Neural cell (in vitro differentiated cells): ENCODE measurements around the gene USP15. TPM values are rescaled to one million over a fixed set of nuclear protein-coding genes. Genes with fewer than 3 reads are reported as not detected.
A peak's percentile ranks its signal among the peaks of the same experiment; 100 is the strongest.

ENCODE experiments used
- H2AFZ ChIP-seq: fragments of 200-600, 300-800 bp; sonication (generic), shearing (Covaris generic); 2 replicates; pipeline ENCODE4 v1.6.0; 2014; ENCODE audit warnings: low read depth, mild to moderate bottlenecking, antibody characterized with exemption, low read length, moderate library complexity
- H3F3A ChIP-seq: fragments of 200-600 bp; shearing (Covaris generic); 2 replicates; pipeline ENCODE4 v1.6.1; 2016; ENCODE audit warnings: mild to moderate bottlenecking, moderate library complexity, mixed read lengths, antibody characterized with exemption, low read length; ENCODE audit not compliant: insufficient read depth, poor library complexity, severe bottlenecking
- H3K27ac ChIP-seq: fragments of 200-600, 300-800 bp; sonication (generic), shearing (Covaris generic); 2 replicates; pipeline ENCODE4 v1.5.1; 2014; ENCODE audit warnings: mild to moderate bottlenecking, low read length, moderate library complexity
- H3K27me3 ChIP-seq: fragments of 300-800, 200-600 bp; sonication (generic), shearing (Covaris generic); 2 replicates; pipeline ENCODE4 v1.6.0; 2014; ENCODE audit warnings: mild to moderate bottlenecking, low read depth, low read length, moderate library complexity; ENCODE audit not compliant: insufficient read depth
- H3K36me3 ChIP-seq: fragments of 300-800, 200-600 bp; sonication (generic), shearing (Covaris generic); 2 replicates; pipeline ENCODE4 v1.5.1; 2014; ENCODE audit warnings: mild to moderate bottlenecking, antibody characterized with exemption, low read length, moderate library complexity; ENCODE audit not compliant: insufficient read depth
- H3K4me2 ChIP-seq: fragments of 300-800, 200-600 bp; sonication (generic), shearing (Covaris generic); 2 replicates; pipeline ENCODE4 v1.6.0; 2014; ENCODE audit warnings: mild to moderate bottlenecking, low read length
- H3K4me3 ChIP-seq: fragments of 300-800, 200-600 bp; sonication (generic), shearing (Covaris generic); 2 replicates; pipeline ENCODE4 v1.5.1; 2014; ENCODE audit warnings: mild to moderate bottlenecking, low read length, moderate library complexity
- H3K79me2 ChIP-seq: fragments of 200-600 bp; shearing (Covaris generic); replicated peaks from 2 replicates; pipeline ENCODE4 v1.6.0; 2014; ENCODE audit warnings: mild to moderate bottlenecking, low read length, moderate library complexity; ENCODE audit not compliant: insufficient read depth
- H3K9ac ChIP-seq: fragments of 300-800, 200-600 bp; sonication (generic), shearing (Covaris generic); 2 replicates; pipeline ENCODE4 v1.6.1; 2016; ENCODE audit warnings: mild to moderate bottlenecking, low read length, mixed read lengths
- H3K9me2 ChIP-seq: fragments of 200-600 bp; shearing (Covaris generic); 2 replicates; pipeline ENCODE4 v1.6.1; 2016; ENCODE audit warnings: mild to moderate bottlenecking, low read length, mixed read lengths; ENCODE audit not compliant: insufficient read depth
- H3K9me3 ChIP-seq: fragments of 200-600, 300-800 bp; sonication (generic), shearing (Covaris generic); 2 replicates; pipeline ENCODE4 v1.6.1; 2016; ENCODE audit warnings: mild to moderate bottlenecking, mixed run types, low read length, moderate library complexity, mixed read lengths
- H4K20me1 ChIP-seq: fragments of 200-600 bp; shearing (Covaris generic); 2 replicates; pipeline ENCODE4 v1.6.1; 2016; ENCODE audit warnings: mild to moderate bottlenecking, mixed run types; ENCODE audit not compliant: insufficient read depth
- CTCF ChIP-seq: fragments of 450-650 bp; IDR thresholded peaks from 2 replicates; pipeline ENCODE4 v1.5.1; 2014; ENCODE audit warnings: antibody characterized with exemption, mild to moderate bottlenecking, moderate library complexity; ENCODE audit not compliant: poor library complexity, severe bottlenecking
- EP300 ChIP-seq: fragments of 450-650 bp; conservative IDR thresholded peaks from 2 replicates; pipeline ENCODE4 v1.6.1; 2014; ENCODE audit warnings: antibody characterized with exemption, mild to moderate bottlenecking, moderate library complexity; ENCODE audit not compliant: poor library complexity, severe bottlenecking
- EZH2 ChIP-seq: fragments of 200-600, 300-800 bp; shearing (Covaris generic), sonication (generic); IDR thresholded peaks from 2 replicates; pipeline ENCODE4 v1.6.1; 2014; ENCODE audit warnings: antibody characterized with exemption, low read length, borderline replicate concordance, mild to moderate bottlenecking; ENCODE audit not compliant: insufficient read depth, poor library complexity, severe bottlenecking
- MXI1 ChIP-seq: fragments of 450-650 bp; conservative IDR thresholded peaks from 2 replicates; pipeline ENCODE4 v1.6.1; 2014; ENCODE audit warnings: antibody characterized with exemption, mild to moderate bottlenecking; ENCODE audit not compliant: poor library complexity, severe bottlenecking
- POLR2AphosphoS5 ChIP-seq: IDR thresholded peaks from 2 replicates; pipeline ENCODE4 v1.6.1; 2012
- RAD21 ChIP-seq: fragments of 450-650 bp; conservative IDR thresholded peaks from 2 replicates; pipeline ENCODE4 v1.6.1; 2014; ENCODE audit warnings: antibody characterized with exemption, mild to moderate bottlenecking, moderate library complexity
- REST ChIP-seq: IDR thresholded peaks from 2 replicates; pipeline ENCODE4 v1.6.1; 2012; ENCODE audit warnings: borderline replicate concordance
- SMC3 ChIP-seq: fragments of 450-650 bp; conservative IDR thresholded peaks from 2 replicates; pipeline ENCODE4 v1.6.1; 2014; ENCODE audit warnings: antibody characterized with exemption, mild to moderate bottlenecking, moderate library complexity; ENCODE audit not compliant: poor library complexity
- TAF1 ChIP-seq: IDR thresholded peaks from 2 replicates; pipeline ENCODE4 v1.6.1; 2012; ENCODE audit warnings: low read depth
- polyA minus RNA-seq: library from RNA; depleted of rRNA, polyadenylated mRNA; stranded (reverse); fragments of >200 nt; gene quantifications from 2 replicates; pipeline ENCODE4 v1.2.3, GENCODE V29; 2014
- polyA plus RNA-seq: library from polyadenylated mRNA; depleted of rRNA; stranded (reverse); fragments of >200 nt; gene quantifications from 2 replicates; pipeline ENCODE4 v1.2.3, GENCODE V29; 2014

The USP15 gene
- polyA plus RNA-seq, result 110 and 113 TPM in 2 replicates
- polyA minus RNA-seq, result 163 and 195 TPM in 2 replicates

- H3K4me2 ChIP-seq, result peak within 1 kb of the TSS; percentile 85
- peaks cover 5% of the 10 kb centered on the region for H3F3A ChIP-seq
- no peaks in the 10 kb centered on the region for H3K9me2 ChIP-seq
- peak within 1 kb of the TSS; percentile 98 for H3K27ac ChIP-seq
- peaks cover 41% of the 10 kb centered on the region for H3K79me2 ChIP-seq
- peak within 1 kb of the TSS; percentile 95 for H3K9ac ChIP-seq
- no peaks in the 10 kb centered on the region for H3K27me3 ChIP-seq
- peak within 1 kb of the TSS; percentile 98 for H2AFZ ChIP-seq
- peak; percentile 95 for TF ChIP-seq TAF1
- peak; percentile 25 for TF ChIP-seq REST
- peak; percentile 78 for TF ChIP-seq CTCF
- no peak for TF ChIP-seq MXI1
- no peak for TF ChIP-seq EZH2
- peak; percentile 32 for TF ChIP-seq RAD21
- peak; percentile 87 for TF ChIP-seq POLR2AphosphoS5
- peak; percentile 31 for TF ChIP-seq SMC3
- TF ChIP-seq EP300, result peak; percentile 72
- H3K9me3 ChIP-seq, result no peaks in the 10 kb centered on the region
- H3K4me3 ChIP-seq, result peak within 1 kb of the TSS; percentile 86
- no peaks in the 10 kb centered on the region for H3K36me3 ChIP-seq
- H4K20me1 ChIP-seq, result no peaks in the 10 kb centered on the region
These were observed at the start of gene USP15 for GRCh38 chr12:62259993-62260732. USP15 (plus strand) TSS chr12:62260404; CDS start chr12:62260415, 11 bp downstream.

- Histone ChIP-seq H3K79me2 (no peaks in the 10 kb centered on the region), H3K9me2 (no peaks in the 10 kb centered on the region), H4K20me1 (no peaks in the 10 kb centered on the region), H3K9ac (no peak overlapping the region), H3F3A (no peaks in the 10 kb centered on the region), H3K36me3 (no peaks in the 10 kb centered on the region), H3K4me3 (no peak overlapping the region), H3K9me3 (no peaks in the 10 kb centered on the region), H3K27ac (no peak overlapping the region), H2AFZ (no peak overlapping the region), H3K4me2 (no peak overlapping the region), H3K27me3 (no peaks in the 10 kb centered on the region)
- TF ChIP-seq REST (no peak), TAF1 (no peak), SMC3 (peak; percentile 68), CTCF (peak; percentile 75), POLR2AphosphoS5 (no peak), MXI1 (no peak), EP300 (no peak), EZH2 (no peak), RAD21 (peak; percentile 65)
These were observed 49.8 kb upstream of the USP15 start for GRCh38 chr12:62210422-62210821.
